Suprapubic skin (tissue), 4 donors: ENCODE results near the gene LRP1B.

Experiments used
- CTCF ChIP-seq, 2 donors: fragments of 200-600 bp in 1 of 2; fragments of 450-650 bp in 1 of 2; sonication (generic) in 1 of 2; IDR thresholded peaks; one replicate each; pipeline ENCODE4 v1.5.1; 2016 to 2019; ENCODE audit warnings: antibody characterized with exemption in 2 of 2, mild to moderate bottlenecking in 1 of 2, moderate library complexity in 1 of 2
- EP300 ChIP-seq: sonication (generic); formaldehyde crosslinking; IDR thresholded peaks from one replicate; pipeline ENCODE4 v1.6.1; 2017; ENCODE audit warnings: antibody characterized with exemption
- POLR2A ChIP-seq, 2 donors: fragments of 450-650 bp; IDR thresholded peaks; one replicate each; pipeline ENCODE4 v1.6.1; 2017; ENCODE audit warnings: antibody characterized with exemption in 2 of 2, mild to moderate bottlenecking in 2 of 2, moderate library complexity in 2 of 2
- POLR2AphosphoS5 ChIP-seq, 3 donors: sonication (generic); formaldehyde crosslinking; IDR thresholded peaks; one replicate each; pipeline ENCODE4 v1.6.1; 2017; ENCODE audit warnings: antibody characterized with exemption in 3 of 3

- TF ChIP-seq CTCF (IDR thresholded peaks at IDR 0.05) (no peak), POLR2AphosphoS5 (IDR thresholded peaks at IDR 0.05) (no peak), EP300 (no peak), POLR2A (IDR thresholded peaks at IDR 0.05) (no peak)
Measured at GRCh38 chr2:140841141-140841540, 1289.7 kb downstream of the LRP1B start.
